ENCODE results near the gene KCNG2. TPM values are rescaled to one million over a fixed set of nuclear protein-coding genes. Genes with fewer than 3 reads are reported as not detected.

The KCNG2 gene
- total RNA-seq, 2 donors from 2014 or later = 1.5 TPM; not detected in 1

- no peak for DNase-seq (ENCODE audit: low spot score)
- H3K36me3 ChIP-seq = peaks cover 14% of the 10 kb centered on the region
- TF ChIP-seq CTCF (IDR thresholded peaks at IDR 0.05) = no peak
- H3K9me3 ChIP-seq = no peaks in the 10 kb centered on the region
- H3K27ac ChIP-seq = no peak overlapping the region
- H3K27me3 ChIP-seq (replicated peaks; ENCODE audit: insufficient read depth) = no peaks in the 10 kb centered on the region
- no peak overlapping the region for H3K4me3 ChIP-seq
- peaks cover 0 to 9% of the 10 kb centered on the region in 2 donors for H3K4me1 ChIP-seq (ENCODE audit: control insufficient read depth in 1 of 2, low read depth in 2 of 2)
- no peak for ATAC-seq (ENCODE audit: insufficient number of reproducible peaks, low FRiP score, low read depth)
Measured at GRCh38 chr18:79940814-79941472, 143.2 kb downstream of the KCNG2 start.

- DNase-seq (ENCODE audit: low spot score) (no peak), ATAC-seq (ENCODE audit: insufficient number of reproducible peaks, low FRiP score, low read depth) (no peak)
- Histone ChIP-seq H3K4me1 (ENCODE audit: control insufficient read depth in 1 of 2, low read depth in 2 of 2) (peaks cover 0 to 9% of the 10 kb centered on the region in 2 donors), H3K4me3 (no peak overlapping the region), H3K36me3 (peaks cover 14% of the 10 kb centered on the region), H3K9me3 (no peaks in the 10 kb centered on the region), H3K27me3 (replicated peaks; ENCODE audit: insufficient read depth) (no peaks in the 10 kb centered on the region), H3K27ac (no peak overlapping the region)
- no peak for TF ChIP-seq CTCF (IDR thresholded peaks at IDR 0.05)
Measured at GRCh38 chr18:79941473-79942119, 143.9 kb downstream of the KCNG2 start.

GRCh38 chr18:79942211-79942610 is 144.5 kb downstream of the KCNG2 start:
- H3K27ac ChIP-seq = no peak overlapping the region
- no peak for DNase-seq (ENCODE audit: low spot score)
- H3K4me3 ChIP-seq = no peak overlapping the region
- no peak for TF ChIP-seq CTCF (IDR thresholded peaks at IDR 0.05)
- no peak for ATAC-seq (ENCODE audit: insufficient number of reproducible peaks, low FRiP score, low read depth)
- no peaks in the 10 kb centered on the region for H3K27me3 ChIP-seq (replicated peaks; ENCODE audit: insufficient read depth)
- no peaks in the 10 kb centered on the region for H3K9me3 ChIP-seq
- peaks cover 0 to 9% of the 10 kb centered on the region in 2 donors for H3K4me1 ChIP-seq (ENCODE audit: control insufficient read depth in 1 of 2, low read depth in 2 of 2)
- H3K36me3 ChIP-seq = peaks cover 14% of the 10 kb centered on the region

- Histone ChIP-seq H3K27me3 (replicated peaks; ENCODE audit: insufficient read depth) (no peaks in the 10 kb centered on the region), H3K4me1 (ENCODE audit: control insufficient read depth in 1 of 2, low read depth in 2 of 2) (peaks cover 0 to 14% of the 10 kb centered on the region in 2 donors), H3K4me3 (no peak overlapping the region), H3K9me3 (no peaks in the 10 kb centered on the region), H3K27ac (no peak overlapping the region), H3K36me3 (peaks cover 14% of the 10 kb centered on the region)
- ATAC-seq (ENCODE audit: insufficient number of reproducible peaks, low FRiP score, low read depth) = no peak
- no peak for DNase-seq (ENCODE audit: low spot score)
- TF ChIP-seq CTCF (IDR thresholded peaks at IDR 0.05) = no peak
Measured at GRCh38 chr18:79942786-79943607, 145.3 kb downstream of the KCNG2 start.

- no peak overlapping the region for H3K27ac ChIP-seq
- H3K9me3 ChIP-seq = no peaks in the 10 kb centered on the region
- H3K4me1 ChIP-seq (ENCODE audit: control insufficient read depth in 1 of 2, low read depth in 2 of 2) = peaks cover under 1 to 20% of the 10 kb centered on the region in 2 donors
- no peak for TF ChIP-seq CTCF (IDR thresholded peaks at IDR 0.05)
- peaks cover 14% of the 10 kb centered on the region for H3K36me3 ChIP-seq
- no peaks in the 10 kb centered on the region for H3K27me3 ChIP-seq (replicated peaks; ENCODE audit: insufficient read depth)
- H3K4me3 ChIP-seq = no peak overlapping the region
- DNase-seq (ENCODE audit: low spot score) (no peak), ATAC-seq (ENCODE audit: insufficient number of reproducible peaks, low FRiP score, low read depth) (no peak)
Measured at GRCh38 chr18:79943608-79944125, 145.9 kb downstream of the KCNG2 start.

Measured in thoracic aorta (tissue), 2 donors.